AG20443 (cell line): ENCODE results near the gene BLOC1S3.
"Not testable (repeated sequence)": the region's sequence is repeated elsewhere in the genome, so short reads cannot be mapped to it uniquely, and the experiment has no call there.

Experiments used
- DNase-seq: peaks from one replicate; pipeline ENCODE4 v3.0.0; 2012; ENCODE audit warnings: low spot score, mixed read lengths

BLOC1S3 gene

GRCh38 chr19:45229056-45229455 lies 50.5 kb downstream of the BLOC1S3 start:
- DNase-seq: not testable (repeated sequence)
